ENCODE results near the gene CIC. TPM values are rescaled to one million over a fixed set of nuclear protein-coding genes. Genes with fewer than 3 reads are reported as not detected.

The CIC gene
- total and polyA plus RNA-seq, 9 of the 15 experiments (the other 6 are each of a cell fraction or from before 2014, with no cell fraction given) = 0.07 to 44.7 (median 8.6) TPM

- no peak for TF ChIP-seq DACH1 (IDR thresholded peaks at IDR 0.05; ENCODE audit: partially characterized antibody)
- TF ChIP-seq ZNF23 (CRISPR knock-in tag; IDR thresholded peaks at IDR 0.05) = no peak
- no peak for TF ChIP-seq E2F4 (CRISPR knock-in tag; IDR thresholded peaks at IDR 0.05; ENCODE audit: low read depth)
- no peak for TF ChIP-seq SLC30A9 (CRISPR knock-in tag; IDR thresholded peaks at IDR 0.05)
- no peak for TF ChIP-seq LARP7 (IDR thresholded peaks at IDR 0.05)
- TF ChIP-seq ZNF785 (CRISPR knock-in tag; IDR thresholded peaks at IDR 0.05) = no peak
- TF ChIP-seq ZNF592 (IDR thresholded peaks at IDR 0.05) = no peak
- no peak for TF ChIP-seq NELFE (IDR thresholded peaks at IDR 0.05; ENCODE audit: insufficient read depth, insufficient read length)
- TF ChIP-seq UBTF (IDR thresholded peaks at IDR 0.05; ENCODE audit: borderline replicate concordance in 1 of 2, low read depth in 2 of 2, low read length in 2 of 2) = no peak; a peak in 1 of 4 replicates
- no peak for TF ChIP-seq SAFB2 (IDR thresholded peaks at IDR 0.05; ENCODE audit: borderline replicate concordance, low read depth, low read length, severe bottlenecking)
- TF ChIP-seq NR3C1 (CRISPR knock-in tag; IDR thresholded peaks at IDR 0.05) = no peak
- TF ChIP-seq ATF2 (CRISPR knock-in tag; IDR thresholded peaks at IDR 0.05) = no peak
- TF ChIP-seq ZNF507 (tag; conservative IDR thresholded peaks at IDR 0.05) = no peak
- TF ChIP-seq NUFIP1 (IDR thresholded peaks at IDR 0.05; ENCODE audit: partially characterized antibody) = no peak
- TF ChIP-seq ARID1B (IDR thresholded peaks at IDR 0.05) = no peak
- no peak for TF ChIP-seq CREB5 (CRISPR knock-in tag; IDR thresholded peaks at IDR 0.05)
- TF ChIP-seq RFX5 (IDR thresholded peaks at IDR 0.05; ENCODE audit: low read depth, low read length) = no peak
- TF ChIP-seq ZNF79 (CRISPR knock-in tag; IDR thresholded peaks at IDR 0.05; ENCODE audit: low read depth) = no peak
Observed at GRCh38 chr19:42313096-42313839, 44.2 kb downstream of the CIC start, which contains the start of gene TMEM145 (continued).
